Fibroblast of the aortic adventitia (primary cell): ENCODE results near the gene WDR33. TPM values are rescaled to one million over a fixed set of nuclear protein-coding genes. Genes with fewer than 3 reads are reported as not detected.

ENCODE experiments used
- DNase-seq: peaks from one replicate; pipeline ENCODE4 v3.0.0-alpha.2; 2010; ENCODE audit warnings: low read depth
- H3K4me3 ChIP-seq: 2 replicates; pipeline ENCODE4 v1.5.1; 2011; ENCODE audit warnings: low read depth, mild to moderate bottlenecking, control low read depth, low read length, moderate library complexity
- total RNA-seq: library from RNA; depleted of rRNA; stranded (reverse); fragments of >200 nt; gene quantifications from 2 replicates; pipeline ENCODE4 v1.2.3, GENCODE V29; 2012; ENCODE audit warnings: low replicate concordance
- TF ChIP-seq, protein P1 (sequence below): IDR thresholded peaks from 2 replicates; pipeline ENCODE4 v1.5.1; 2011; ENCODE audit warnings: mild to moderate bottlenecking, low read length, control low read depth, inconsistent platforms; ENCODE audit not compliant: insufficient read depth

The WDR33 gene
- total RNA-seq, 1 donor = 34.4 TPM

DNA sequence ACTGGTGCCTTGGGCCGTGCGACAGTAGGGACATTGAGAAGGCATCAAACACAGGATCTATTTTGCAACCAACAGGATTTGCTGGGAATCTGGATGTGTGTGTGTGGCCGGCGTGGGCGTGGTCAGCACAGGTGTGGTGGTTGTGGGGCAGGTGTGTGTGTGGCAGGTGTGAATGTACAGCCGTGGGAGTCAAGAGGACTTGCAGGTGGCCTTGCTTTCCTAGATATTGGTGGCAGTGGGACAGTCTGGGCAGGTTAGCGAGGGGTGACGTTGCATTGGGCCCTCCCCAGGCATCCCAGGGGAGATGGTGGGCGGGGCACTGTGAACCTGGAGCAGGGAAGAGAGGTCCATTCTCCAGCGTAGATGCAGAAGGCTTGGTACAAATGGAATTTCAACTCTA, 132.4 kb downstream of the WDR33 start:
- DNase-seq = no peak
- TF ChIP-seq, protein P1, sequence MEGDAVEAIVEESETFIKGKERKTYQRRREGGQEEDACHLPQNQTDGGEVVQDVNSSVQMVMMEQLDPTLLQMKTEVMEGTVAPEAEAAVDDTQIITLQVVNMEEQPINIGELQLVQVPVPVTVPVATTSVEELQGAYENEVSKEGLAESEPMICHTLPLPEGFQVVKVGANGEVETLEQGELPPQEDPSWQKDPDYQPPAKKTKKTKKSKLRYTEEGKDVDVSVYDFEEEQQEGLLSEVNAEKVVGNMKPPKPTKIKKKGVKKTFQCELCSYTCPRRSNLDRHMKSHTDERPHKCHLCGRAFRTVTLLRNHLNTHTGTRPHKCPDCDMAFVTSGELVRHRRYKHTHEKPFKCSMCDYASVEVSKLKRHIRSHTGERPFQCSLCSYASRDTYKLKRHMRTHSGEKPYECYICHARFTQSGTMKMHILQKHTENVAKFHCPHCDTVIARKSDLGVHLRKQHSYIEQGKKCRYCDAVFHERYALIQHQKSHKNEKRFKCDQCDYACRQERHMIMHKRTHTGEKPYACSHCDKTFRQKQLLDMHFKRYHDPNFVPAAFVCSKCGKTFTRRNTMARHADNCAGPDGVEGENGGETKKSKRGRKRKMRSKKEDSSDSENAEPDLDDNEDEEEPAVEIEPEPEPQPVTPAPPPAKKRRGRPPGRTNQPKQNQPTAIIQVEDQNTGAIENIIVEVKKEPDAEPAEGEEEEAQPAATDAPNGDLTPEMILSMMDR = no peak
- H3K4me3 ChIP-seq = no peak overlapping the region

DNA sequence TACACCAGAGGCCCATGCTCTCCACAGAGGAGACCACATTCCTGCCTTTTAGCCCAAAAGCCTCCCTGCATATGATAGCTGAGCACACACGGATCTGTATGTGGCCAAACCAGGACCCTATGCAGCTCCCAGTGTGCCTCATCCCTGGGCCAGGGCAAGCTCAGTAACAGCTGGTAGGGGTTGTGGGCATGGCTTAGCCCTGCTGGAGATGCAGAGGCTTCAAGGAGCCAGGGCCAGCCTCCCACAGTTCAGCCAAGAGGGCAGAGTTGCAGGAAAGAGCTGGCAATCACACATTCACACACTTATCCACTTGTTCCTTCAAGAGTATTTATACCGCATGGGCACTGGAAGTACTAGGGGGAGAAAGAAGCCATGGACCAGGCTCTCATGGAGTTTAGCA, 134.1 kb downstream of the WDR33 start:
- TF ChIP-seq, protein P1 = no peak
- no peak for DNase-seq

DNA sequence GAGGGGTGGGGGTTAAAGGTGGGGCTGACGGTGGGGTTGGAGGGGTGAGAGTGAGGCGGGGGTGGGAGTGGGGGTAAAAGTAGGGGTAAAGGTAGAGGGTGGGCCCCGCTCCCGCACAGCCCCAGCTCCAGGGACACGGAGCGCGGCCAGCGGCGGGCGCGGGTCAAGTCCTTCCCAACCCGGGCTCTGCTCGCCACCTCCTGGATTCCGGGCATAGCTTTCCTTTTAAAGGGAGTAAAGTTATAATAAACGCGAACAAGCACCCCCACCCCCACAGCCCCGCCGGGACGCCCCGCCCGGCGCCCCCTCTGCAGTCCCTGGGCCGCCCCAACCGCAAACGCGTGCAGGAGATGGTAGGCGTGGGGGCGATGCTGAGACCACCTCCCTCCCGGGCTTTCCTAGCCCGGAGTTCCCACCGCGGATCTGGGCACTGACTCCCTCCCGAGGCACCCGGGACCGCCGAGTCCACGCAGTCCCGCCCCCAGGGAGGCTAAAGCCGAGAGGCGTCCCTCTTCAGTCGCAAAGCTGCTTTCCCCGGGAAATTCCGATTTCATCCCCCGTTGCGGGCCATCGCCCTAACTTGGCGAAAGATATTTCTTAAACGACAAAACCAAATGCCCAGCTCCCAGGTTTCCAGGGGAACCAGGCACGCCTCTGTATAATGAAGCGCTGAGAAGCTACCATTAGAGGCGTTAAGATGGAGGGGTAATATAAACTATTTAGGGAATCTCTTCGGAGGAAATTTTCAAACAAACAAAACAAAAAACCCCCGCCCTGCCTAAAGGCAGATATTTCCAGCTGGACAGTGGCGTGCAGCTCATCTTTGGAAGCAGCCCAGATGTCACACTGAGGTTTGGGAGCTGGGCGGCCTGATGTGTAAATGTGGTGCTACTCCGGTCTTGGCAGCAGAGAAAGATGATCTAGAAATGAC, 135.4 kb downstream of the WDR33 start, which contains the start of gene LIMS2:
Gene LIMS2, minus strand, starts transcription at position 200 of the 931 bp plus-strand sequence. CDS start 506 bp downstream, outside the sequence.
- TF ChIP-seq, protein P1 = peak; percentile 41
- H3K4me3 ChIP-seq = peak within 1 kb of the TSS; percentile 66
- DNase-seq = peak; percentile 44

More for the DNA sequence above, 134.1 kb downstream of the WDR33 start:
- no peak overlapping the region for H3K4me3 ChIP-seq

DNA sequence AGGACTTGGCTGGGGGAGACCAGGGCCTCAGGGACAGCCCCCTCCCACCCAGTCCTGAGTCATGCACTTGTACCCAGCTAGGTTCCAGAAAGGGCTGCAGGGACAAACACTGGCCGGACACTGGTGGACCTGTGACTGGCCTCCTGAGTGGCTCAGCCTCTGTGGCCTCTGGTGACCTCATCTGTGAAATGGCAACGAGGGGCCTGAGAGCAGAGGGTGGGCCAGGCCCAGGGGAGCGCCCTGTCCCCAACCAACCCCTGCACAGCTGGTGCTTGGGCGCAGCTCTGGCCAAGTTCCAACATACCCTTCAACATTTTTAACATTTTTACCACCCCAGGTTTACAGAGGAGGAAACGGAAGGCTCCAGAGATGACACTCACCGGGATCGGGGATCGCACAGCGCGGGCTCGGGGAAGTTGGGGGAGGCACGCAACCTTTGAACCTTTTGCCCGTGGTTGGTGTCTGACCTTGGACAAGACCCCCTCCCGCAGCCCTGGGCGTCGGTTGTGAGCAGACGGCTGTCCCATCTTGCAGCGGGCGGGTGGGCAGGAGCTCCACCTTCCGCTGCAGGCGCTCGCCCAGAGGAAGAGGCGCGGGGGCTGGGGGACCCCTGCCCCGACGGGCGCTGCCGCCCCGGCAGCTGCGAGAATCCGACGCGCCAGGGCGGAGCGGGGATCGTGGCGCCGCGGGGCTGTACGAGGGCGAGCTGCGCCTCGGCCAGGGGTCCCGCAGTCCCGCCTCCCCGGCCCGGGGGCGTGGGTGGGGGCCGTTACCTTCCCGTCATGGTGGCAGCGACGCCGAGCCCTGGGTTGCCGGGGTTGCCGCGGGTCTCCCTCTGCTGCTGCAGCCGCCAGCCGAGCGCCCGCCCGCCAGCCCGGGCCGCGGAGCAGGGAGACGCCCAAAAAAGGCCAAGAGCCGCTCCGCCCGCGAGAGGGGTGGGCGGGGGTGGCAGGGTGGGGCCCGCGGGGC, 136.4 kb downstream of the WDR33 start:
- TF ChIP-seq, protein P1 = no peak
- no peak for DNase-seq
- H3K4me3 ChIP-seq = peak overlapping the region; percentile 66

DNA sequence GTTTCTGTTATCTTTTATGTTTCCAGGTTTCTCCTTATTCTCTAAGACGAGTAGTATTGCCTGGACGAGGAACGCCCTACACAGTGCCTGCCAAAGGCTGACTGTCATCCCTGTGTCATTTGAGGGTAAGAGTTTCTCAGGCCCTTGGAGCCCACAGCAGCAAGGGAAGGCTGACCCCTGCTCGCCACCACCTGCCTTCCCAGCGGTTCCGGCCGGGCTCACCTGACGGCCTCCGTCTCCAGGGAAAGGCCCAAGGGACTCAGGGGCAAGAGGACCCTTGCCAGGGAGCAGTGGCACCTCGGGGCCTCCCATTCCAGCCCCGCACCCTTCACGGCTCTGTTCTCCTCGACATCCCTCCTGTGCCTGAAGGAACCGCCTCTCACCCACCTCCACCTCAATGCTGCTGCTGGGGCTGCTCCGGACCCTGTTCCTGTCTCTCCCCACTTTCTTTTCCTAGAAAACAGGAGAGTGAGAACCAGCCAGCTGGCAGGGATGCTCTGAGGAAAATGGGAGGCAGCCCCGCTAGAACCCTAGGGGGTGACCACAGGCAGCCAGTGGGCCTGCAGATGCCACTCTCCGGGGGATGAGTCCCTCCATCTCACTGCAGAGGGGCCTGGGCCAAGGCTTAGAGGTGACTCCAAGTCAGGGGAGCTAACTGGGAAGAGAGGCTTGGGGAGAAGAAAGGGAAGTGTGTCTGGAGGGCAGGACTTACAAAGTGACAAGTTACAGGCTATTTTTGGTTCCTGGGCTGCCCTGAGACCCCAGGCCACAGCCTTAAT, 137.5 kb downstream of the WDR33 start:
- TF ChIP-seq, protein P1 = no peak
- DNase-seq = peak; percentile 32
- peak overlapping the region; percentile 66 for H3K4me3 ChIP-seq
